ELF-1 (cell line): Measurements from ENCODE around the gene ALOX12B.
"Not testable (repeated sequence)": the region's sequence is repeated elsewhere in the genome, so short reads cannot be mapped to it uniquely, and the experiment has no call there.

Experiments used
- DNase-seq: peaks from one replicate; pipeline ENCODE4 v3.0.0-alpha.2; 2016; ENCODE audit warnings: low read depth, low spot score

Gene ALOX12B

GRCh38 chr17:8118769-8119580, 31.5 kb upstream of the ALOX12B start:
- DNase-seq: peak; percentile 93

DNA sequence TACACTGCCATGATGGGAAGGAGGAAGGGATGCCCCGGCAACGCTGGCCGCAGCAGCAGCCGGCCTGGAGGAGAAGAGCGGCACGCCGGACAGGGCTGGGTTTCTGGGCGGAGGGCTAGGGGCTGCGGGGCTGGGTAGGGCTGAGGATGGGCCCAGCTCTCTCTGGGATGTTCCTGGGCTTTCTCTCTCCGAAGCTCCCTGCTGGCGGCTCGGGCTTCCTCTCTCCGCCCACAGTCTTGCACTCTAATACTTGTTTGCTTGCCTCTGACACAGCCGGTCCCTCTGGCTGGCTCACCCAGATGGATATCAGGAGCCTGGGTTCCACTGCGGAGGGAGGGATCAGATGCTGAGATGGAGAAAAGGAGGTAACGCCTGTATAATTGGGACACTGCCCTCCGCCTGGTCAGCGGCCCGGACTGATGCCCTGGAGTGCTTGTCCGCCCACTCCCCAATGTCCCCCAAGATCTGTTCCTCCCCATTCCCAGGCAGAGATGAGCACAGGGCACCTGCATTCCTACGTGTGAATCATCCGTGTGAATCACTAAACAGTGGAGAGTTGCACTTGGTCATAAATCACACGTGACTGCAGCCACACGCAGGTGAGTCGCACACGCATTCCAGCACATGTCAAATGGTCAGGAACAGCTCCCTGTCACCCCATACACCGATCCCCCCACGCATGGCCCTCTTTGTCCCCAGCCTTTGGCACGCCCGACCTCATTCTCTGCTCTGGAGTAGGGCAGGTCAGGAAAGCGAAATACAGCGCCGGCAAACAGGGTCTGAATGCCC, 30.7 kb upstream of the ALOX12B start, which contains the start of gene ALOXE3:
Gene ALOXE3 (minus strand): TSS at position 535 of the 789 bp plus-strand sequence. CDS start 524 bp downstream, at position 11.
- peak; percentile 73 for DNase-seq

- DNase-seq: no peak
Measured at GRCh38 chr17:8117367-8117979, 30.0 kb upstream of the ALOX12B start.

- no peak for DNase-seq
Measured at GRCh38 chr17:8116776-8117175, 29.3 kb upstream of the ALOX12B start.

DNA sequence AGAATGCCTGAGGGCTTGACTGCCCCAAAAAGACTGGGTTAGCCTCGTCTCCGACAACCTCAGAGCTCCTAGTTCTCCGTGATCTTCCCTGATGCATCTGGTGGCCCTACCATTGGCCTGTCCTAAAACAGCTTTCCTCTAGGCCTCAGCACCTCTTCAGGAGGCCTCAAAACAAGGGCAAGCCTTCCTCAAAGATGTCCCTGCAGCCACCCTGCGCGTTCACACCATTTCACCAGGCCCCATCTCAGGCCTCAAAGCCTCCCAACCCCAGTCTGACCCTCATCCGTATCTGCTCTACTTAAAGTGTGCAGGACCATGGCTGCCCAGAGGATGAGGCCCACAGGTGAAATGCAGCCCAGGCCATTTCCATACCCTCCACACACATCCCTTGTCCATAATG, 23.4 kb upstream of the ALOX12B start:
- DNase-seq: no peak

- no peak for DNase-seq
Measured at GRCh38 chr17:8110456-8110804, 22.9 kb upstream of the ALOX12B start.

DNA sequence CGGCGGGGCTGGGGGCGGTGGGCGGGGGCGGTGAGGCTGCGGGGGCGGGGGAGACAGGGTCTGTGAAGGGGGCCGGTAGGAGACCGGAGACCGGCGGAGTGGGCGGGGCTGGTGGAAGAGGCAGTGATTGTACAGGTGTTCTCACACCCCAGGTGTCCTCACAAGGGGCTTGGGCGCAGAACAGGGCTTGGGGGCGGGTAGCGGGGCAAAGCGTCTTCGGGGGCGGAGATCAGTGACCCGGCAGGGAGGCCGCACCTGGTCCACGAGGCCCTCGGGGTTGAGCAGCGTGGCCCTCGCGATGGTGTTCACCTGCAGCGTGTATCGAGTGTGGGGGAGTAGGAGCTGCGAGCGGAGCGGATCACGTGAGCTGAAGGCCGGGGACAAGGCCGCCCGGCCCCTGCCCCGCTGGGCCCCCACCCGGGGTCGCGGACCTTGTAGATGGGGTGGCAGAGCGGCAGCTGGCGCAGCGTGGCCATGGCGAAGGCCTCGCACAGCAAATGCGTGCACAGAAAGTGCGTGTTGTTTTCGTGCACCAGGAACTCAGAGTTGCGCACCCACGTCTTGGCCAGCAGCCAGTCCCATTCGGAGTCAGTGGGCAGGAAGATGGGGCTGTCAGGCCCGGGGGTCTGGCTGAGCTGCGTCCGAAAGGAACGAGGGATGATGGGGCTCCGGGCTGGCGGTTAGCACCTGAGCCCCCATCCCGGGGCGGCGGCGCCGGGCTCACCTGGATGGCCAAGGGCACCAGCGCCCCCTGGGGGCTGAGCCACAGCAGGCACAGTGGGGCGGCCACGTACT, 22.3 kb upstream of the ALOX12B start:
- peak; percentile 80 for DNase-seq

GRCh38 chr17:8108972-8109660, 21.6 kb upstream of the ALOX12B start:
- no peak for DNase-seq

GRCh38 chr17:8106980-8107379, 19.5 kb upstream of the ALOX12B start:
- not testable (repeated sequence) for DNase-seq

DNA sequence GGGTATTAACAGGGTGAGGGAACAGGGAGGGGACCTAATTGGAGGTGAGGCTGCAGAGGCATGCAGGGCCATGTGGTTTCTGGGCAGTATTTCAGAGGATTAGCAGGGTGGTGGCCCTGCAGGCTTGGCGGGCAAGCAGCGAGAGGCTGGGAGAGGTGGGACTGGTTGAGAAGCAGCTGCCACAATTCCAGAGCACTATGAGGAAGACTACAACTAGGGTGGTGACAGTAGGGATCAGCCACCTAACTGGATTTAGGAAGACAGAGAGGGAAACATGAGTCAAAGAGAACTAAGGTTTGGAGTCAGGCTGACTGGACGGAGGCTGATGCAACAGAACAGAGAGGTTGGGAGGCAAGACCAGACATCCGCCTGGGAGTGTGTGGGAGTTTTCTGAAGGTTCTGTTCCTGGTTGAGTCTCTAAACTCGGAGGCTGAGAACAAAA, 18.5 kb upstream of the ALOX12B start:
- no peak for DNase-seq

- DNase-seq: no peak
Measured at GRCh38 chr17:8104911-8105310, 17.4 kb upstream of the ALOX12B start.

DNA sequence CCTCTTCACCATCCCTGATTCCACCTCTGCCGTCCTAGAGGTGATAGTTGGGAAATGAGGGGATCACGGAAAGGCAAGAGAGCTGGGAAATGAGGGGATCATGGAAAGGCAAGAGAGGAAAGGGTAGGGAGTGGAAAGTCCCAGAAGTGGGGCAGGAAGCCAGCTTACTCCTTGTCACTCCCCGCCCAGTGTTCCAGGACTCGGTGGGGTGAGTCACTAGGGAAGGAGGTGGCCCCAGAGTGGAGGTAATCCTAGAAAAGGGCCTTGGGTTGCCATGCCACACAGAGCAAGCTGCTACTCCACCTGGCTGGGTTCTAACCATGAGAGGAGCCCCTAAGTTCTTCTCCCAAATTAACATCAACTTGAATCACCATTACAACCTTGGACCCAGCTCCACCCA, 16.0 kb upstream of the ALOX12B start:
- no peak for DNase-seq

DNA sequence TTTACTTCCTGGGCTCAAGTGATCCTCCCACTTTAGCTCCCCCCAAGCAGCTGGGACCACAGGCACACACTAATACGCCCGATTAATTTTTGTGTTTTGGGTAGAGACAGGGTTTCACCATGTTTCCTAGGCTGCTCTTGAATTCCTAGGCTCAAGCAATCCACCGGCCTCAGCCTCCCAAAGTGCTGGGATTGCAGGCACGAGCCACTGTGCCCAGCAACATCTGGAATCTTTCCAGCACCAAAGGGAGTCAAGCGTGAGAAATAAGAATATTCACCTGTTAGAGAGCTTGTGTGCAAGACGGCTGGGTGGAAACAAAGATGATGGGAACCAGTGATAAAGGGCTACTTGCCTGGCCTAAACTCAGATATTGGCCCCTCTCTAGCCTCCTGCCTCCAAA, 14.2 kb upstream of the ALOX12B start:
- DNase-seq: no peak

- no peak for DNase-seq
Measured at GRCh38 chr17:8100763-8101162, 13.2 kb upstream of the ALOX12B start.

- DNase-seq: no peak
Measured at GRCh38 chr17:8100111-8100510, 12.6 kb upstream of the ALOX12B start.

GRCh38 chr17:8096541-8096940, 9.0 kb upstream of the ALOX12B start:
- no peak for DNase-seq

DNA sequence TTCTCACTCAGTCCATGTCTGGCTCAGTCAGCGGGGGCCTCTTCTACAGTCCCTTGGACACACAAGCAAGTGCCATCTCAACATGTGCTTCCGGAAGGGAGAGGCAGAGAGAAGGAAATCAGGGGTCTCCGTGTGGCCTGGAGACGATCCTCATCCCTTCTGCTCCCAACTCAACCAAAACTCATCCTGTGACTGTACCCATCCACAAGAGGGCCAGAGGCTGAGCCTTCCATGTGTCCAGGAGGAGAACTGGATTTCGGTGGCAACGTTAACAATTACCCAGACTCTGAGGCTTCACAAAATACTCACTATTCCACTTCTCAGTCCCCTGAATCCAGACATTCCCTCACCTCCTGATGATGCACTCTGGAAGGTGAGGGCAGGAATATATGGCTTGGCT, 7.8 kb upstream of the ALOX12B start:
- DNase-seq: no peak

DNA sequence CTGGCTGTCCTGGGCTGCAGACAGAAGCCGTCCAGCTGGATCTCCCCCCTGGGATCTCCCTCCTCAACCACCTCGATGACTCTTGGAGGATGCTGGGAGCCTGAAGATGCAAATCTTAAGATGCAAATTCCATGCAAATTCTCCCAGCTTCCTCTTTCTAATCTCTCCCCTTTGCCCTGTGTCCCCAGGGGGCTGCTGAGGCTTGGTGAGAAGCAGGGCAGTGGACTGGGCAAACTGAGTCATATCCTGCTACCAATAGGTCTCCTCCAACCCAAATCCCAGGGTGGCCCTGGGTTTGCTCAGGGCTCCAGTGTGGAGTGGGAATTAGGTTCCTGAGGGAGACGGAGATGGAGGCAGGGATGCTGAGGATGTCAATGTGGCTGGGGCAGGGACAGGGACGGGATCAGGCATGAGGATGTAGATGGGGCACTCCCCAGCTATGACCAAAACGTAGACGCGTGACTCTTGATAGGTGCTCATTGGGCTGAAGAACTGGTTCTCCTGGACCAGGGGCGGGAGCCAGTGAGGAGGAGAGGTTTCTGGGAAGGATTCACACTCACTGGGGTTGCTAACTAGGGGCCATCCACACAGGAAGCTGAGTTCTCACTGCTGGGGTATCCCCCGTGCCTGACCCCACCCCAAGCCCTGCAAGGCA, 3.6 kb upstream of the ALOX12B start:
- no peak for DNase-seq

- DNase-seq: no peak
Measured at GRCh38 chr17:8089728-8090127, 2.2 kb upstream of the ALOX12B start.

DNA sequence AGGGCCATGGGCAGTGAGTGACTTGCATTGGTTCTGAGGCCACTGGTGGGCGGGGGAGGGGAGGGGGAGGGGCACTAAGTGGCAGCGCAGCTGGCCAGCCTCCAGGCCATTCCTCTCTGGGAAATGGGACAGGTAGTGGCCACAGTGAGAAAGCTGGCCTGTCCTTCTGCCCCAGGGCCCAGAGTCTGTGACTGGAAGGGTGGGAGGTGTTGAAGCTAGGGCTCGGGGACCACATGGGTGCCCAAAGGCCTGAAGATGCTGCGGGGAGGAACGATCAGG, 375 bp upstream of the ALOX12B start:
- no peak for DNase-seq

- no peak for DNase-seq
Measured at GRCh38 chr17:8084250-8084649, 3.3 kb downstream of the ALOX12B start.
